Right cardiac atrium (tissue), 5 donors: ENCODE data around the gene ATP2A2. TPM values are rescaled to one million over a fixed set of nuclear protein-coding genes. Genes with fewer than 3 reads are reported as not detected.
A peak's percentile ranks its signal among the peaks of the same experiment; 100 is the strongest.

Source experiments
- ATAC-seq, 2 donors: fragments of 200-7000 bp; cut with Tn5 transposase; one replicate each; pipeline versions ENCODE4 v1.8.0 to v1.9.1; 2020; ENCODE audit warnings: moderate library complexity in 2 of 2, mild to moderate bottlenecking in 1 of 2
- DNase-seq, 3 donors: peaks; one replicate each; pipeline ENCODE4 v3.0.0-alpha.2; 2020
- H3K27ac ChIP-seq: one replicate; pipeline ENCODE4 v1.5.1; 2013; ENCODE audit warnings: mild to moderate bottlenecking, low read length, control low read depth, moderate library complexity
- H3K27me3 ChIP-seq: one replicate; pipeline ENCODE4 v1.6.1; 2013; ENCODE audit not compliant: control insufficient read depth, insufficient read depth
- H3K4me1 ChIP-seq: one replicate; pipeline ENCODE4 v1.6.1; 2013; ENCODE audit warnings: low read length; ENCODE audit not compliant: control insufficient read depth, insufficient read depth
- H3K4me3 ChIP-seq: one replicate; pipeline ENCODE4 v1.5.1; 2013; ENCODE audit warnings: low read length, control low read depth
- H3K9me3 ChIP-seq: one replicate; pipeline ENCODE4 v1.6.1; 2013; ENCODE audit warnings: low read length; ENCODE audit not compliant: control insufficient read depth
- whole genome bisulfite sequencing: extraction: QIAGEN DNeasy Blood & Tissue Kit; methylation state at CpG from one replicate; pipeline ENCODE4 v1.1.7; 2013; 5-methylcytosine and 5-hydroxymethylcytosine counted together
- intact Hi-C, 4 donors: fragments of 100-400 bp; cut with DNase I; formaldehyde crosslinking; loops; one replicate each; pipeline versions ENCODE4 v1.11.0 to v1.14.0; 2022 to 2023
- polyA plus RNA-seq: library from polyadenylated mRNA; stranded (reverse); fragments of 200-250 nt; gene quantifications from one replicate; pipeline ENCODE4 v1.2.3, GENCODE V29; 2013
- total RNA-seq, 4 donors: library from RNA; stranded (reverse); fragmentation: NEBNext Ultra II Directional; extraction: Animal tissue kit (Norgen Biotek cat#: 25700); gene quantifications; one replicate each; pipeline ENCODE4 v1.2.1, GENCODE V29; 2021
- donor health status: healthy with polysubstance abuse.
- donor health status: DM: no; HTN: yes; CAD: no.
- donor health status: DM: no; HTN: no; CAD: no.
- donor health status: DM: no; HTN: yes; CAD: no; lungs with severe emphysema.
- donor health status: DM: yes; HTN: yes; CAD: no.

The ATP2A2 gene
- total and polyA plus RNA-seq, 5 donors = 1,499 to 3,920 (median 2,840) TPM

- H3K27ac ChIP-seq = no peak overlapping the region
- H3K27me3 ChIP-seq = no peaks in the 10 kb centered on the region
- no peak for DNase-seq
- WGBS = 22% methylated on average over 2 of the region's 2 CpGs
- H3K4me3 ChIP-seq = peak overlapping the region; percentile 15
- peaks cover 4% of the 10 kb centered on the region for H3K4me1 ChIP-seq
- H3K9me3 ChIP-seq = no peaks in the 10 kb centered on the region
- intact Hi-C loops = loop anchor here in 3 of 4 donors (10.0 kb wide), 1 partner anchor 65 kb away; no protein-coding TSS in a partner anchor
- ATAC-seq = no peak
Measured at GRCh38 chr12:110289711-110290078, 8.6 kb downstream of the ATP2A2 start.

- WGBS = 20% methylated on average over 5 of the region's 5 CpGs
- DNase-seq = no peak
- H3K4me3 ChIP-seq = no peak overlapping the region
- peak overlapping the region; percentile 52 for H3K27ac ChIP-seq
- intact Hi-C loops = no loop called here
- no peaks in the 10 kb centered on the region for H3K27me3 ChIP-seq
- ATAC-seq = peak in 1 of 2 donors; percentile 27
- peaks cover 2% of the 10 kb centered on the region for H3K4me1 ChIP-seq
- H3K9me3 ChIP-seq = no peaks in the 10 kb centered on the region
Measured at GRCh38 chr12:110301065-110301806, 20.2 kb downstream of the ATP2A2 start.

GRCh38 chr12:110304061-110304551, 23.1 kb downstream of the ATP2A2 start:
- H3K9me3 ChIP-seq = no peaks in the 10 kb centered on the region
- no peak overlapping the region for H3K4me3 ChIP-seq
- 16% methylated on average over 4 of the region's 4 CpGs for WGBS
- H3K27ac ChIP-seq = no peak overlapping the region
- ATAC-seq (no peak), DNase-seq (no peak)
- peaks cover 2% of the 10 kb centered on the region for H3K4me1 ChIP-seq
- intact Hi-C loops = no loop called here
- no peaks in the 10 kb centered on the region for H3K27me3 ChIP-seq

- ATAC-seq = no peak
- H3K9me3 ChIP-seq = no peaks in the 10 kb centered on the region
- intact Hi-C loops = no loop called here
- H3K4me3 ChIP-seq = no peak overlapping the region
- H3K4me1 ChIP-seq = peaks cover 3% of the 10 kb centered on the region
- no peaks in the 10 kb centered on the region for H3K27me3 ChIP-seq
- 70% methylated on average over 3 of the region's 3 CpGs for WGBS
- no peak for DNase-seq
- H3K27ac ChIP-seq = no peak overlapping the region
Measured at GRCh38 chr12:110307372-110307771, 26.3 kb downstream of the ATP2A2 start.

- Histone ChIP-seq H3K27me3 (no peaks in the 10 kb centered on the region), H3K9me3 (no peaks in the 10 kb centered on the region), H3K4me1 (peaks cover 10% of the 10 kb centered on the region), H3K27ac (no peak overlapping the region), H3K4me3 (no peak overlapping the region)
- DNase-seq = no peak
- no peak for ATAC-seq
- intact Hi-C loops = no loop called here
Measured at GRCh38 chr12:110310763-110311162, 29.7 kb downstream of the ATP2A2 start.

GRCh38 chr12:110311903-110312302, 30.9 kb downstream of the ATP2A2 start:
- ATAC-seq = no peak
- Histone ChIP-seq H3K9me3 (no peaks in the 10 kb centered on the region), H3K27ac (peak overlapping the region; percentile 30), H3K4me3 (no peak overlapping the region), H3K4me1 (peaks cover 15% of the 10 kb centered on the region), H3K27me3 (no peaks in the 10 kb centered on the region)
- DNase-seq = no peak
- intact Hi-C loops = no loop called here
- 79% methylated on average over 6 of the region's 6 CpGs for WGBS

- ATAC-seq (peak; percentile 14 to 41), DNase-seq (no peak)
- no peaks in the 10 kb centered on the region for H3K27me3 ChIP-seq
- no peaks in the 10 kb centered on the region for H3K9me3 ChIP-seq
- H3K27ac ChIP-seq = no peak overlapping the region
- H3K4me3 ChIP-seq = no peak overlapping the region
- peaks cover 15% of the 10 kb centered on the region for H3K4me1 ChIP-seq
- WGBS = 66% methylated on average over 10 of the region's 10 CpGs
- intact Hi-C loops = no loop called here
Measured at GRCh38 chr12:110312581-110313360, 31.7 kb downstream of the ATP2A2 start.

- Histone ChIP-seq H3K27ac (no peak overlapping the region), H3K9me3 (no peaks in the 10 kb centered on the region), H3K27me3 (no peaks in the 10 kb centered on the region), H3K4me3 (no peak overlapping the region), H3K4me1 (peaks cover 15% of the 10 kb centered on the region)
- ATAC-seq = no peak
- DNase-seq = no peak
- intact Hi-C loops = no loop called here
- WGBS = 48% methylated on average over 2 of the region's 2 CpGs
Measured at GRCh38 chr12:110314308-110314707, 33.3 kb downstream of the ATP2A2 start.

GRCh38 chr12:110316861-110317260, 35.8 kb downstream of the ATP2A2 start:
- H3K4me1 ChIP-seq = peaks cover 12% of the 10 kb centered on the region
- H3K27me3 ChIP-seq = no peaks in the 10 kb centered on the region
- ATAC-seq = peak; percentile 5 to 49
- intact Hi-C loops = no loop called here
- H3K4me3 ChIP-seq = no peak overlapping the region
- no peak for DNase-seq
- H3K27ac ChIP-seq = peak overlapping the region; percentile 43
- 23% methylated on average over 4 of the region's 4 CpGs for WGBS
- no peaks in the 10 kb centered on the region for H3K9me3 ChIP-seq

GRCh38 chr12:110317911-110318310, 36.9 kb downstream of the ATP2A2 start:
- WGBS = 28% methylated on average over 2 of the region's 2 CpGs
- Histone ChIP-seq H3K9me3 (no peaks in the 10 kb centered on the region), H3K4me3 (no peak overlapping the region), H3K27ac (peak overlapping the region; percentile 7), H3K4me1 (peaks cover 10% of the 10 kb centered on the region), H3K27me3 (no peaks in the 10 kb centered on the region)
- DNase-seq = no peak
- ATAC-seq = peak; percentile 24 to 60
- intact Hi-C loops = no loop called here

GRCh38 chr12:110320550-110320949, 39.5 kb downstream of the ATP2A2 start:
- ATAC-seq (no peak), DNase-seq (no peak)
- H3K4me1 ChIP-seq = peaks cover 8% of the 10 kb centered on the region
- intact Hi-C loops = no loop called here
- H3K9me3 ChIP-seq = no peaks in the 10 kb centered on the region
- H3K27ac ChIP-seq = no peak overlapping the region
- no peak overlapping the region for H3K4me3 ChIP-seq
- 85% methylated on average over 3 of the region's 3 CpGs for WGBS
- no peaks in the 10 kb centered on the region for H3K27me3 ChIP-seq
